Common myeloid progenitor, CD34-positive (primary cell): ENCODE data around the gene PLAU.
"Not testable (repeated sequence)": the region's sequence is repeated elsewhere in the genome, so short reads cannot be mapped to it uniquely, and the experiment has no call there.

Source experiments
- CTCF ChIA-PET: fragments of 350-600 bp; sonication (Branson Sonifier 250); formaldehyde crosslinking; loops from one replicate; lab custom pipeline; 2021; ENCODE audit warnings: antibody characterized with exemption; lab: Charles Lee
- POLR2A ChIA-PET: fragments of 350-600 bp; sonication (Branson Sonifier 250); formaldehyde crosslinking; loops from one replicate; lab custom pipeline; 2021; ENCODE audit warnings: antibody characterized with exemption; lab: Charles Lee
- DNase-seq, 3 donors: peaks; one replicate each; pipeline versions ENCODE4 v3.0.0 to v3.0.0-alpha.2; 2013
- H3K27ac ChIP-seq, 2 experiments: 1 replicate in 1 of 2; 2 replicates in 1 of 2; pipeline ENCODE4 v1.7.0; 2013; ENCODE audit warnings: inconsistent platforms in 2 of 2, low read length in 2 of 2, mild to moderate bottlenecking in 2 of 2, low read depth in 1 of 2, moderate library complexity in 1 of 2; ENCODE audit not compliant: severe bottlenecking in 2 of 2, insufficient read depth in 1 of 2, poor library complexity in 1 of 2
- H3K27me3 ChIP-seq, 5 experiments: replicated peaks in 2 of 5; 1 replicate in 3 of 5; 2 replicates in 2 of 5; pipeline versions ENCODE4 v1.6.1 to v1.7.0; 2013; ENCODE audit warnings: low read length in 4 of 5, mild to moderate bottlenecking in 2 of 5, moderate library complexity in 2 of 5, inconsistent platforms in 1 of 5; ENCODE audit not compliant: insufficient read depth in 5 of 5, control insufficient read depth in 4 of 5
- H3K36me3 ChIP-seq, 4 experiments: 1 replicate in 2 of 4; 2 replicates in 2 of 4; pipeline versions ENCODE4 v1.6.1 to v1.7.0; 2013; ENCODE audit warnings: low read length in 3 of 4, control low read depth in 1 of 4, mild to moderate bottlenecking in 1 of 4; ENCODE audit not compliant: control insufficient read depth in 4 of 4, insufficient read depth in 4 of 4
- H3K4me1 ChIP-seq, 4 experiments: 1 replicate in 3 of 4; 2 replicates in 1 of 4; pipeline versions ENCODE4 v1.6.1 to v1.7.1; 2013; ENCODE audit warnings: low read length in 3 of 4, mild to moderate bottlenecking in 3 of 4, control low read depth in 1 of 4, inconsistent platforms in 1 of 4, moderate library complexity in 1 of 4; ENCODE audit not compliant: control insufficient read depth in 4 of 4, insufficient read depth in 4 of 4; ENCODE audit errors: control extremely low read depth in 1 of 4
- H3K4me3 ChIP-seq, 7 experiments: 1 replicate in 4 of 7; 2 replicates in 3 of 7; pipeline versions ENCODE4 v1.5.1 to v1.7.0; 2013; ENCODE audit warnings: mild to moderate bottlenecking in 7 of 7, low read length in 6 of 7, moderate library complexity in 6 of 7, inconsistent platforms in 2 of 7, low read depth in 2 of 7, control low read depth in 1 of 7; ENCODE audit not compliant: insufficient read depth in 4 of 7, control insufficient read depth in 1 of 7; ENCODE audit errors: extremely low read depth in 1 of 7
- H3K9me3 ChIP-seq, 5 experiments: 1 replicate in 4 of 5; 2 replicates in 1 of 5; pipeline versions ENCODE4 v1.6.1 to v1.7.1; 2013; ENCODE audit warnings: low read length in 4 of 5, mild to moderate bottlenecking in 2 of 5, inconsistent platforms in 1 of 5, low read depth in 1 of 5, moderate library complexity in 1 of 5; ENCODE audit not compliant: control insufficient read depth in 4 of 5, insufficient read depth in 2 of 5; ENCODE audit errors: control extremely low read depth in 1 of 5
- WGBS: methylation state at CpG from one replicate; pipeline ENCODE4 v1.1.5; 2013; ENCODE audit not compliant: insufficient coverage; 5-methylcytosine and 5-hydroxymethylcytosine counted together

The PLAU gene

GRCh38 chr10:73955719-73956118, 44.8 kb downstream of the PLAU start:
- Histone ChIP-seq H3K27ac (peak overlapping the region in 1 of 2 experiments; percentile 86), H3K4me3 (no peak overlapping the region), H3K27me3 (no peaks in the 10 kb centered on the region), H3K9me3 (no peaks in the 10 kb centered on the region), H3K36me3 (no peaks in the 10 kb centered on the region), H3K4me1 (peaks cover 40 to 50% (median 43%) of the 10 kb centered on the region in 4 experiments)
- ChIA-PET CTCF (interaction anchor here (1.1 to 4.0 kb wide), 10 partner anchors 10 to 102 kb away, joined by 3 to 13 read pairs (median 4); no protein-coding TSS in a partner anchor), POLR2A (no interaction called here)
- no peak for DNase-seq
- 67% methylated on average over 1 of the region's 2 CpGs for WGBS

DNA sequence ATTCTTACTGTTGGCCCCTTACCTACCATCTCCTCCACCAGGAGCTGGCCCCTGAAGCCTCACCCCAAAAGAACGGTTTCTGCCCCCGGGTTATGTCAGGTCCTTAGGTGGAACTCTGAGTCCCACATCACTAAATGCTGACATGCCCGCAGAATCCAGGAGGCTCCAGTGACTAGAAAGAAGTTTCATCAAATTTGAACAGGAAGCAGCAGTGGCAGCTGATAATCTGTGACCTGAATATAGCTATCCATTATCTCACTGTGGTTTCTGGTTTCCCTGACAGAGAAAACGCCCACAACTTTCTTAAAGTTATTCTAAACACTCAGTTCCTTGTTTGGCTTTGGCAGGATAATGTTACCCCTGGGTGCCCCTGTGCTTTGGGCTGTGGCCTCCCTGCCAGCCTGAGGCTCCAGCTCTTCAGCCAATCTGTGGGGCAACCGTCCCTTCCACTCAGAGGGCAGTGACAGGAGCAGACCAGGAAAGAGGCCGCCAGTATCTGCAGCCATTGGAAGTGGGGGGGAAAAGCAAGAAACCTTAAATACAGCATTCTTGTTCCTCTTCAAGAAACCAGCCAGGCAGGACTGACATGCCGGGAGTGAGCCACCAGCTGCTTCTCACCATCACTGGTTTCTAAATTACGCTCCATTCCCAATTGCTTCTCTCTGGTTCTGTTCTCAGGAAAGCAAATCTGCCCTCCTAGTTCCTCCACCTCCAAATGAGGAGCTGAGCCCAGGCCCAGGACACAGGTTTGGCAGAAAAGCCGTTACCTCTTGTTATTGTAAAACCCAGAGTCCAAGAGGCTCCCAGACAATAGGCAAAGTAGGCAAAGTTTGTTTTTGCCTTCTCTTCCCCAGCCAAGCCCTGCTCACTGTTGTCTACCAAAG, 45.8 kb downstream of the PLAU start:
- 6% methylated on average over 9 of the region's 9 CpGs for WGBS
- Histone ChIP-seq H3K27me3 (no peaks in the 10 kb centered on the region), H3K27ac (peak overlapping the region; percentile 78 to 86), H3K4me1 (peaks cover 40 to 50% (median 43%) of the 10 kb centered on the region in 4 experiments), H3K9me3 (no peaks in the 10 kb centered on the region), H3K36me3 (no peaks in the 10 kb centered on the region), H3K4me3 (peak overlapping the region in 6 of 7 experiments; percentile 1 to 63 (median 36))
- DNase-seq, result peak; percentile 89 to 98 (median 96)
- POLR2A ChIA-PET, result interaction anchor here (0.6 to 1.3 kb wide), 7 partner anchors 9 to 64 kb away, joined by 3 to 4 read pairs (median 3); no protein-coding TSS in a partner anchor
- CTCF ChIA-PET, result interaction anchor here (0.7 to 3.0 kb wide), 26 partner anchors 8 to 139 kb away, joined by 3 to 16 read pairs (median 4); no protein-coding TSS in a partner anchor

DNA sequence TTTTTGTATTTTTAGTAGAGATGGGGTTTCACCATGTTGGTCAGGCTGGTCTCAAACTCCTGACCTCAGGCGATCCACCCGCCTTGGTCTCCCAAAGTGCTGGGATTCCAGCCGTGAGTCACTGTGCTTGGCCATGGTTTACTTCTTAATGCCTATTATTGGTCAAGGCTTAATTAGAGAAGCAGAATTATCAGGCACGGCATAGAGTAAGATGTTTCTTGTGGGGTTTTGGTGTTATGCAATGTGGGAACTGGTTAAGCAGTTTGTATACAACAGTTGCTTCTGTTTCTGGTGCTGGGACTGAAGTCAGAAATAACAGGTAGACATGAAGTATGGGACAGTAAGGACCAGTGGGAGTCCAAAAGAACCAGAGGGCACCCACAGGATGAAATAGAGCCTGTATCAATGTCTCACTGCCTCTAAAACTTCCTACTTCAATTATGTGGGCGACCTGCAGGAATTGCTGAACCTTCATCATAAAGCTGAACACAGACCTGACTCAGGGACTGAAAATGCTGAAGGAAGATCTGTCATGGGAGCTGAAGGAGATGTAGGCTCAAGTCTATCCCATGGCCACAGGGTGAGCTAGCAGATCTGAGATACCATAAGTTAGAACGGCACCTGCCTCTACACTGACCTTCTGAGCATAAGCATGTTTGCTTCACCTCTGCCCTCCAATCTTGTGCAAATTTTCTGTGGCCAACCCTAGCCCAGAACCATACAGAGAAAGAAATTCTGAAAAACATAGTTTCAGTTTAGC, 48.7 kb downstream of the PLAU start:
- WGBS, result 38% methylated on average over 2 of the region's 6 CpGs
- ChIA-PET POLR2A (no interaction called here), CTCF (interaction anchor here (1.0 to 1.6 kb wide), 4 partner anchors 8 to 92 kb away, joined by 3 to 6 read pairs (median 4); no protein-coding TSS in a partner anchor)
- Histone ChIP-seq H3K4me3 (no peak overlapping the region), H3K4me1 (peaks cover 34 to 44% (median 42%) of the 10 kb centered on the region in 4 experiments), H3K9me3 (no peaks in the 10 kb centered on the region), H3K36me3 (no peaks in the 10 kb centered on the region), H3K27ac (peak overlapping the region in 1 of 2 experiments; percentile 5), H3K27me3 (no peaks in the 10 kb centered on the region)
- DNase-seq, result peak in 2 of 3 donors; percentile 44 to 50

DNA sequence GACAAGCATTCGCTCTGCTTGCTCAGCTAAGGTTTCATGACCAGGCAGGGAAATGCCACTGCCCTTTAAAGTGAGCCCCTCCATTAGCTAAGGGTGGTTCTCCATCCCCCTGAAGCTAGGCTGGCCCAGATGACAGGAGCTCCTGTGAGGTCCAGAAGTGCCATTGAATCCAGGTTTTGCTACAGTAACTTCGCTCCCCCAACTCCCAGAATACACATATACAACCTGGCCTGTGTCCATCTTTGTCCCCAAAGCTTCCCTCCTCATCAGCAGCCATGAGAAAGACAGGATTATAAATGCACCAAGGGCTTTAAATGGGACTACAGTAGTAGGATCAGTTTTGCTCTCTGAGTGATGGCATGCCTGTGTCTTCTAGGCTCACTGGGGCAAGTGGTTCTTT, 51.5 kb downstream of the PLAU start:
- H3K4me3 ChIP-seq, result no peak overlapping the region
- POLR2A ChIA-PET, result interaction anchor here (0.6 to 0.8 kb wide), 2 partner anchors 12 to 36 kb away, joined by 3 to 4 read pairs; partner anchors contain the start of gene VCL
- 100% methylated on average over 1 of the region's 2 CpGs for WGBS

GRCh38 chr10:73963533-73963932, 52.6 kb downstream of the PLAU start:
- H3K36me3 ChIP-seq, H3K4me3 ChIP-seq, H3K27ac ChIP-seq, POLR2A ChIA-PET, H3K27me3 ChIP-seq, DNase-seq, H3K9me3 ChIP-seq: not testable (repeated sequence)
- WGBS, result 97% methylated on average over 12 of the region's 12 CpGs
- CTCF ChIA-PET, result interaction anchor here (1.1 to 1.7 kb wide), 2 partner anchors 10 to 21 kb away, joined by 4 to 5 read pairs; no protein-coding TSS in a partner anchor
- peaks cover 11 to 27% (median 22%) of the 10 kb centered on the region in 4 experiments for H3K4me1 ChIP-seq

More for the DNA sequence above, 51.5 kb downstream of the PLAU start:
- Histone ChIP-seq H3K36me3 (no peaks in the 10 kb centered on the region), H3K9me3 (no peaks in the 10 kb centered on the region), H3K4me1 (peaks cover 17 to 26% (median 24%) of the 10 kb centered on the region in 4 experiments), H3K27ac (no peak overlapping the region), H3K27me3 (no peaks in the 10 kb centered on the region)
- CTCF ChIA-PET, result interaction anchor here (1.4 kb wide), 1 partner anchor 38 kb away, joined by 3 read pairs; no protein-coding TSS in a partner anchor
- DNase-seq, result no peak

- no peaks in the 10 kb centered on the region for H3K36me3 ChIP-seq
- H3K4me3 ChIP-seq, result no peak overlapping the region
- H3K27ac ChIP-seq, result no peak overlapping the region
- POLR2A ChIA-PET, result interaction anchor here (0.6 to 0.7 kb wide), 2 partner anchors 14 to 94 kb away, joined by 3 to 4 read pairs; no protein-coding TSS in a partner anchor
- no peaks in the 10 kb centered on the region for H3K27me3 ChIP-seq
- peaks cover 4 to 17% (median 11%) of the 10 kb centered on the region in 4 experiments for H3K4me1 ChIP-seq
- CTCF ChIA-PET, result interaction anchor here (0.7 to 1.7 kb wide), 3 partner anchors 8 to 22 kb away, joined by 3 to 5 read pairs (median 4); no protein-coding TSS in a partner anchor
- DNase-seq, result no peak
- WGBS, result 94% methylated on average over 2 of the region's 2 CpGs
- no peaks in the 10 kb centered on the region for H3K9me3 ChIP-seq
These were observed 53.8 kb downstream of the PLAU start for GRCh38 chr10:73964743-73965142.
